Measurements from ENCODE around the gene HYDIN.

DNA sequence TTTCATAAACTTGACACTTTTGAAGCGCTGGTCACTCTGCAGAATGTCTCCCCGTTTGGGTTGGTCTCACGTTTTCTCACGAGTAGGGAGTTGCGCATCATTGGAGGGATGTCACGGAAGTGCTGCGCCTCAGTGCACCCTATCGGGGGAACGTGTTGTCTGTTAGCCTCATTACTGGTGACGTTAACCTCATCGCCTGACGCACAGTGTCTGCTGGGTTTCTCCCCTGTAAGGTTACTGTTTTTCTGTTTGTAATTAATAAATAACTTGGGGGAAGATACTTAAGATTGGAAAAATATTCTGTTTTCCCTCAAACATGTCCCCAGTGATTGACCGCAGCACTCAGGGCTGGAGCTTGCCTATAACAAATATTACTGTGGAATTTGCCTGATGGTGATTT, 456.3 kb downstream of the HYDIN start:
- TF ChIP-seq, protein P1, sequence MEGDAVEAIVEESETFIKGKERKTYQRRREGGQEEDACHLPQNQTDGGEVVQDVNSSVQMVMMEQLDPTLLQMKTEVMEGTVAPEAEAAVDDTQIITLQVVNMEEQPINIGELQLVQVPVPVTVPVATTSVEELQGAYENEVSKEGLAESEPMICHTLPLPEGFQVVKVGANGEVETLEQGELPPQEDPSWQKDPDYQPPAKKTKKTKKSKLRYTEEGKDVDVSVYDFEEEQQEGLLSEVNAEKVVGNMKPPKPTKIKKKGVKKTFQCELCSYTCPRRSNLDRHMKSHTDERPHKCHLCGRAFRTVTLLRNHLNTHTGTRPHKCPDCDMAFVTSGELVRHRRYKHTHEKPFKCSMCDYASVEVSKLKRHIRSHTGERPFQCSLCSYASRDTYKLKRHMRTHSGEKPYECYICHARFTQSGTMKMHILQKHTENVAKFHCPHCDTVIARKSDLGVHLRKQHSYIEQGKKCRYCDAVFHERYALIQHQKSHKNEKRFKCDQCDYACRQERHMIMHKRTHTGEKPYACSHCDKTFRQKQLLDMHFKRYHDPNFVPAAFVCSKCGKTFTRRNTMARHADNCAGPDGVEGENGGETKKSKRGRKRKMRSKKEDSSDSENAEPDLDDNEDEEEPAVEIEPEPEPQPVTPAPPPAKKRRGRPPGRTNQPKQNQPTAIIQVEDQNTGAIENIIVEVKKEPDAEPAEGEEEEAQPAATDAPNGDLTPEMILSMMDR (IDR thresholded peaks at IDR 0.05 in 2 of 3, conservative IDR thresholded peaks at IDR 0.05 in 1 of 3; ENCODE audit: borderline replicate concordance in 1 of 3, insufficient read depth in 1 of 3, low read depth in 2 of 3, low read length in 2 of 3) = no peak
- TF ChIP-seq ZBTB33 (IDR thresholded peaks at IDR 0.05; ENCODE audit: extremely low read depth, insufficient replicate concordance, low read length) (no peak), POLR2A (IDR thresholded peaks at IDR 0.05; ENCODE audit: borderline replicate concordance, extremely low read depth, insufficient read depth, insufficient read length) (no peak), CEBPB (IDR thresholded peaks at IDR 0.05; ENCODE audit: low read depth) (no peak), EZH2 (IDR thresholded peaks at IDR 0.05) (no peak), SP1 (IDR thresholded peaks at IDR 0.05; ENCODE audit: low read depth) (no peak), REST (IDR thresholded peaks at IDR 0.05; ENCODE audit: low read depth) (no peak), YY1 (IDR thresholded peaks at IDR 0.05; ENCODE audit: extremely low read depth, insufficient replicate concordance, low read depth, low read length) (no peak), POLR2AphosphoS5 (IDR thresholded peaks at IDR 0.05; ENCODE audit: low read depth, low read length) (no peak), MAX (IDR thresholded peaks at IDR 0.05) (no peak), ZNF274 (IDR thresholded peaks at IDR 0.05; ENCODE audit: low read depth, low read length) (no peak), RAD21 (IDR thresholded peaks at IDR 0.05; ENCODE audit: low read depth) (no peak)
